NCI-H345 treated with DMSO at 0.1 percent for 48 hours (cell line): ENCODE measurements around the gene RFX3.

Experiments
- DNase-seq: peaks from one replicate; lab custom pipeline; 2025; ENCODE audit not compliant: unreplicated experiment; lab: John Stamatoyannopoulos, UW

RFX3 gene

DNA sequence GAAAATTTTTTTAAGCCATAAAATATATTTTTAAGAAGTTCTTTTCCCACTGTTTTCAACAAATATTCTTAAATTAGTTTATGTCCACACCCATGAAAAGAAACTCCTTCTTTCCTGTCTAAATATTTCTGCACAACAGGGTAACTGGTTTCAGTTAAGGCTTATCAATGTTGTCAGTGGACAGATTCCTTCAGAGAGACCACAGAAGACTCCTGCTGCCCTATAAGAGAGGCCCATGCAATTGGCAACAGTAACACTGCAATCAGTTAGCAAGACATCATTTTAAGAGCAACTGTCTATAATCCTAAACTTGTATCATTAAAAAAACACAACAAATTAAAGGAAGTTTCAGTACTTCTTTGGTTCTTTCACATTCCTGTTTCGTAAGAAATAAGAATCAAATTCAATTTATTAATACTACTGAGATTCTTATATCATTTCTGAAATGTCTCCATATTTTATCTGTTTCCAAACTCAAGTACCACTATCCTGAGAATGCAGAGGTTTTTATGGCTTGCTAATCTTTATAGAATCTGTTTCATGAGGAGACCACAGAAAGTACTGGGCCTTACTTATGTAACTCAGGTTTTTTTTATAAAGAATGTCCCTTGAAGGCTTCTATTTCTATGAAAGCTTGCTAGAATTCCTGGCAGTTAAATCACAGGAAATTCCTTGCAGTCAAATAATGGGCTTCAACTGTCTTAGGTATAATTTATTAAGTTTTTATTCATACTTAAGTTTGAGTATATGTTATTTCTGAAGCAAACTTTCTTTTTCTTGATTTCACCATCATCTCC lies 240.2 kb downstream of the RFX3 start:
- DNase-seq = no peak

DNA sequence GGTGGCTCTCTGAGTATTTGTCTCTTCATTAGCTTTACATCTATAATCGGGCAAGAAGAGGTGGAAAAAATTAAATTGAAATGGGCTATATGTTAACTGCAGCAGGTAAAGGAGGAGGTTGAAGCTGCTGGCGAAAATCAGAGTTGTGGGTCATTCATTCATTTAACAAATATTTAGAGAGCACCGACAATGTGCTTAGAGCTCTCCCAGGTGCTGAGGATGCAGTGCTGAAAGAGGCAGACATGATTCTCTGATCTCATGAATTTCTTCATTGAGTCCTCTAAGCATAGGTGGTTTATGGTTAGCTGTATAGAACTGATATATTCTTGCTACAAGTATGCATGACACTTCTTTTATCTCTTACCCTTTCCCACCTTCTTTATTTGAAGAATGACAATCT lies 243.4 kb downstream of the RFX3 start:
- no peak for DNase-seq

DNA sequence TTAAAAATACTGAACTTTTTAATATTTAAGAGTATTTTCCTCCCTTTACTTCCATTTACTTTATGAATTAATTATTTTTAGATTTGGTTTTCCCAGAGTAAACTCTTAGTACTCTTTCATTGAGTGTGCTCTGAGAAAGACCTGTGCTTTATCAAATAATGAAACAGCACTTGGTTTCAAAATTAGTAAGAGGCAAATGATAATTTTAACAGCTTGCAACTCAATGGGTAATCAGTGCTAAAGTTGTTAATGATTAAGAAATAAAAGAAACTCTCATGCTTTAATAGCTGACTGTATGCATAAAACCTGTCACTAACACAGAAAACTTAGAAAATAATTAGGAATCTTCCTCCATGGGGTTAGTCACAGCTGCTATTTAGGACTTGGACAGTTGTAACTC lies 244.4 kb downstream of the RFX3 start:
- no peak for DNase-seq

DNA sequence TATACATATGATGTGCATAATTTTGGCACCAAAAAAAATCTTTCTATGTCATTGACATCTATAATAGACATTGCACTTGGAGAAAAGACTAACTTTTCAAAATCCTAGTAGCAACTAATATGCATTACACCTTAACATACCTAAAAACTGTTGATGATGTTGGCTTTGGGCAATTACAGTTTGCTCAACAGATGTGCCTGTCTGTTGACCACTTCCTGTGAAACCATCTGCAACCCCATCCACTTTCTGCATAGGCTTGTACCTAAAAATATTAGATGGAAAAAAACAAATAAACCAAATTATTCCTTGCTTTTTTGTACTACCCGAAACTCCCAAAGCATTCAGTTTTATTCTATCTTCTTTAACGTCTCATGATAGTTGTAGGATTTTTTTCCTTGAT lies 248.6 kb downstream of the RFX3 start:
- DNase-seq = no peak

DNA sequence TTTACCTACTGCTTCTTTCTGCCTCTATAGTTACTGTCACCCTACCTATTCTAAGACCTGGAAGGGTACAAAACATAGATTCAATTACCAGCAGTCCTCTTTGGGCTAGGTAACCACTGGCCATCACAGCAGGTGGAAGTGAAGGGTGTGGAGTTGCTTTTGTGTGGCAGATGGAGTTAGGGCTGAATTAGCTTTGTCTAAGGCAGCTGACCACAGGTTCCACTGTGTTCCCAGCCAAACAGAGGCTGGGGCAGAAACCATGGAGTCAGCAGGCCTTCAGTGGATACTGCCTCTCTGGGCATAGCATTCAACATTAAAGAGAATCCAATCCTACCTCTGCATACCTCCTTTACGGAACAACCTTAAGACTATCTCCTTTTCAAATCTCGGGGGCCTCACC lies 254.2 kb downstream of the RFX3 start:
- no peak for DNase-seq

DNA sequence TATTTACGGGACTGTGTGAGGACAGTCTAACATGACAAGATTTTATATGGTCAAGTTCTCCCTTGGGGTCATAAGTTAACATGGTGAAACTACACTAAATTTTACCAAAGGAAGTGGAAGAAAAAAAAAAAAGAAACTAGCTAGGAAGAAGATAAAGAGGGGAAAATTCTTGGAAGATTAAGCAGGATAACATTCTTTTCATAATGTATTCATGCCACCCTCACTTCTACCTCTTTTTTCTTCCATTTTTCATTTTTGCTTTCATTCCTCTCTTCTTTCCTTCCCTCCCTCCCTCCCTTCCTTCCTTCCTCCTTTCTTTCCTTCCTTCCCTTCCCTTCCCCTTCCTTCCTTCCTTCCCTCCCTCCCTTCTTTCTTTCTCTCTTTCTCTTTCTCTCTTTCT lies 254.6 kb downstream of the RFX3 start:
- no peak for DNase-seq

DNA sequence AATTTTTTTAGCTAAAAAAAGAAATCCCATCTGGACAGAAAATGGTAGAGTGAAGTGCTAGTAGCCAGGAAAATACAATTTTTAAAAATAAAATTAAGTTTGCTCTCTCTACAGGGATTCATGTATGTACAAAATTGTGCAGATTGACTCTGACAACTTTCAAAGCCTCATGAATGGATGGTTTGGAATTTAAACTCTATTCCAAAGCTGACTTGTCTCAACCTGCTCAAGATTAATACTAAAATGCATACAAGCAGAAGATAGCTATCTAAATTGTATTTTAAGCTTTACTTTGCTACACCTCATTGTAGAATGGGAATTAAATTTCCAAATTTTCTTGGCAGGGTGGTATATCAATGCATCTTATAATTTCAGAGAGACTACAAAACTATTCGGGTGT lies 257.6 kb downstream of the RFX3 start:
- no peak for DNase-seq

DNA sequence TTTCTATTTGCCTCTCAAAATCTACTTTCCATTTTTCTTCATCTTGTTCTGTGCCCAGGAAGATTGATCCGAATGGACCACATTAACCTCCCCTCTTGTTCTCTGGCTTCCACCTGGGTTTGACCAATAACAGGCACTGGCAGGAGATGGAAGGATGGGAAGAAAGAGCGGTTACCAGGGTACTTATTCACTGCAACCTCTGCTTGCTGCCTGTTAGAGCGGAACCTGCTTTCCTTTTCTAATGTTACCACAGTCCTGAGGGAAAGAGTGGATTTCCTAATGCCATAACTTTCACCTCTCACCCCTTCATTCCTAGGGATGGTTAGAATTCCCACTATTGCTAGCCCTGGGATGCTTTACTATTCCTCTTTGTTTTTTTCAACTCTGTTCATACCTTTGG lies 262.1 kb downstream of the RFX3 start:
- DNase-seq = no peak

DNA sequence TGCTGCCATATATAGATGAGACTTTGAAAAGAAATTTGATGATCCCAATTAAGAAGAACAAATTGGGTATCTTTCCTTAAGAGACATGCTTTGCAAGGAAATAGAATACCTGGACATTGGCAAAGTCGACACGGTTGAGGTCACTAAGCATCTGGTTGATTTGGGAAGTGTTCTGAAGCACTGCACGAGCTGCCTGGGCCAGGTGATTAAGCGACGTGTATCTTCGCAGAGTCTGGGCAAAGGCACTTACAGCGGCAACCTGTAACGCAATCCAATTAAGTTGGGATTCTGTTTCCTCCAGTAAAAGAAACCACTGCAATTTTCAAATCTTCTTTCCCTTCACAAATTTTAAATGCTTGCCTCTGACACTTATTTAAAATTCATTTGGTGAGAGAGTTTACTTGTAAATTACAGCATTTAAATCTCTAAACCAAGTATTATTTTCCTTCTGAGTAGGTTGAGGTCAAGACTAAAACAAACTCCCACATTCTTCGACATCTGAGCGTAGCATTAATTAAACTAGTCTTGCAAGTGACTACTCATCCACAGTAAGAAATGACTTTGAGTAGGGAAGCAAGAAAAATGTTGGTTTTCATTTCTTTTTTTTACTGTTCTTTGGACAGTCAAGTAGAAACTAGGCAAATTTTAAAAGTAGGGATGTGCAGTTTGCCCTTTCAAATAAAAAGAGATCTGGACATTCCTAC lies 262.8 kb downstream of the RFX3 start:
- no peak for DNase-seq

DNA sequence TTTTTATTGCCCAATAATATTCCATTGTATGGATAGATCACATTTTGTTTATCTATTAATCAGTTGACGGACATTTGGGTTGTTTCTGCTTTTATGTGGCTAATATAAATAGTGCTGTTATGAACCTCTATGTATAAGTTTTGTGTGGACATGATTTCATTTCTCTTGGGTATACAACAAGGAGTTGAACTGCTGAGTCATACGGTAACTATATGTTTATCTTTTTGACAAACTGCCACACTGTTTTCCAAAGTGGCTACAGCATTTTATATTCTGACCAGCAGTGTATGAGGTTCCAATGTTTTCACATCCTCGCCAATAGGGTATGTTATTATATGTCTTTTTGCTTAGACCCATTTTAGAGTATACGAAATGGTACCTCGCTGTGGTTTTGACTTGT lies 264.3 kb downstream of the RFX3 start:
- no peak for DNase-seq

DNA sequence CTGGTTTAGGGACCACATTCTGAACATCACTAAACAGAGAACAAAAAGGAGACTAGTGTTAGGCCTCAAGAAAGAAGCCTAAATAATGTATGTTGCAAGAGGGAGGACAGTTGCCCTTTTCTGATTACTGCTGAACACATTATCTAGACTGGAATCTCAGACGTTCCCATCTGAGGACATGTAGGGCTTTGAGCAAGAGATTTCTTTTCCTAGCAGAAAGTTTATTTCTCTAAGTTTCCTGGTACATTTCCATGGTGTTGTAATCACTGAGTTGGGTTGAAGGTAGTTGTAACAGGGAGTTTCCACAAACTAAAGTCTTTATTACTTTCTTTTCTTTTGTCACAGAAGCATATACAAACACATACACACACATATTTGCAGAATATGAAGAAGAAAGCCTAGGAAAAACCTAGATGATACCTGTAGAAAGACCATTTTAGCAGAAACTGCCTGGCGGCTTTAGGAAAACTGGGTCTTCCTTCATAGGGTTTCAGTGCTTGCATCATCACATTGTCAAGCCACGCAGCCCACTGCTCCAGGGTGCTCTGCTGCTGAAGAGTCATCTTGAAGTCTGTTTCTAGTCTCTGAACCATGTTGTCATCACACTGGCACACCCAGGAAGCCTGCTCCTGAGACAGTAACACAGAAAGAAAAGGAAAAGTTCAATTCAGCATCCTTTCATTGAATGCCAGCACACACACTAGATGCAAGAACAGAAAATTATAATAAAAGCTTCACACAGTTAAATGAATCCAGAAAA lies 269.1 kb downstream of the RFX3 start:
- no peak for DNase-seq

DNA sequence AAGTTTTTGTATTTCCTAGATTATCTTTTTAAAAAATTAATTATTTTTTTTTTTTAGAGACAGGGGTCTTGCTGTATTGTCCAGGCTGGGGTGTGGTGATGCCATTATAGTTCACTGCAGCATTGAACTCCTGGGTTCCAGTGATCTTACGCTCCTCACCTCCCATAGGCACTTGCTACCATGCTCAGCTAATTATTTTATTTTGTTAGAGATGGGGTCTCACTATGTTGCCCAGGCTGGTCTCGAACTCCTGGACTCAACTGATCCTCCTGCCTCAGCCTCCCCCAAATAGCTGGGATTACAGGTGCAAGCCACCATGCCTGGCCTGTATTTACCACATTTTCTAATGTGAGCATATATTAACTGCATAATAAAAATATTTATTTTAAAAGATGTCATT lies 274.5 kb downstream of the RFX3 start:
- no peak for DNase-seq

DNA sequence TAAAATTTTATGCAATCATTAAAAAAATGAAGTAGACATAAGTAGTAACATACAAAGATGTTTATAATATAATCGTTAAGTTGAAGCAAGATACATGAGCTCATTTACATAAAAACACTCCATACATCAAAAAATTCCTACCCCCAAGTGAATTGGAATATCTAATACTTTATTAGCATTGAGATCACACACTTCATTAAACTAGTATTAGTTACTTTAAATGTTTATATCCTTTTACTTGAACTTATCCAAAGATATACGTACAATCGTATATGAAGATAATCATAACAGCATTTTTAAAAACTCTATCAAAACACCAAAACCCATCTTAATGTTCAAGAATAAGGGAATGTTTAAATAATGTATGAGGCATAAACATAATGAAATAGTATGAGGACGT lies 275.1 kb downstream of the RFX3 start:
- no peak for DNase-seq

DNA sequence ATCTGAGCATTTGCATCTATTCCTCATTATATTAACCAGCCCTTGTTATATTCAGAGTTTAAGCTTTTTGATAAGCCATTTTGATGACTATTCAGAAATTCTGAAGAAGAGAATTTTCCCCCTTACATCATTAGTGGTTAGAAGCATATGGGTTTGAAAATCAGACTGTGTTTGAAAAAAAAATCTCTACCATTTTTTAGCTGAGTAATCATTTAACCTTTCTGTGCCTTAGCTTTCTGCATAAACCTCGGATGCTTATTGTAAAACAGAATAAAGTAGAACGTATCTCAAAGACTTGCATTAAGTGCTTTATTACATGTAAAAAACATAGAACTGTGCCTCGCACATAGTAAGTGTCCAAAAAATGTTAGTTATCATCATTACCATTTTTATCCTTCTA lies 278.6 kb downstream of the RFX3 start:
- no peak for DNase-seq

DNA sequence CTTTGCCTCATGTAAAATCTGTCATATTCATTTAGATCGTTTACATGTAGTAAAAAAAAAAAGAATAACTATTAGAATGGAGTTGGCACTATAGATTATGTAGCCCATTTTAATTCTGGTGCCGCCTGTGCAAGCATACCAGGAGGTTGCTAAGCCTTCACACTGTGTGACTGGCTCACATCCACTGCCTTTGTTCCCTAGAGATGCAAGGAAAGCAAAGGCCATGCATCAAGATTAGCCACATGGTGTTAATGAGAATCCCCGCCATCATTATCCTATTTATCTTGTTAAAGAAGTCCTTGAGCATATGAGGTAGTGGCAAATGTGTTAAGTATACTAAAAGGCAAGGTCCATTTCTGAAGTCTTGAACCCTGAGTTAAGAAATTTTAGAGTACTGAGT lies 279.6 kb downstream of the RFX3 start:
- DNase-seq = no peak

DNA sequence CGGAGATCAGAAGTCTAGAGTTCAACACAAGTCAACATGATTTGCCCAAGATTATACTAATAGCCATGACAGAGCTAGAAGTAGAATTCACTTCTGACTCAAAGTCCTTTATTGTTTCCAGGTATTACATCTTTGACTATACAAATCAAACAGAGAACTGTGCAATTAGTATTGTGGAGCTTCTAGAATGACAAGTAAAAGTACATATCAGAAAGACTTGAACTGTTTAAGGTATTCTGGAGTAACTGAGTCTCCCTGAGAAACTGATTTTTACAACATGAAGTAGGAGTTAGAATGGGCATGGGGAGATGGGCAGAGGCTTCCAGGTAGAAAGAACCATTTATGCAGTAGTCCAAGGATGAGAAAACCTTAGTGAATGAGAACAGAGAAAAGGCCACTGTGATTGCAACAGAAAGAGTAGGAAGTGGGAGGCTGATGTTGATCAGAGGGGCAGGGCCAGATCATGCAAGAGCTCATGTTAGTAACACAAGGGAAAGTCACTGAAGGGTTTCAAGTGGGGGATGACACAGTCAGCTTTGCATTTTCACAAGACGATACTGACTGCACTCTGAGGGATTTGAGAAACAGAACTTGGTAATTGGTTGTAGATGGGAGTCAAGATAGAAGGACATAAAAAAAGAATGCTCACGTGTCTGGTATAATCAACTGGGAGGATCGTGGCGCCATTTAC lies 280.7 kb downstream of the RFX3 start:
- DNase-seq = no peak

DNA sequence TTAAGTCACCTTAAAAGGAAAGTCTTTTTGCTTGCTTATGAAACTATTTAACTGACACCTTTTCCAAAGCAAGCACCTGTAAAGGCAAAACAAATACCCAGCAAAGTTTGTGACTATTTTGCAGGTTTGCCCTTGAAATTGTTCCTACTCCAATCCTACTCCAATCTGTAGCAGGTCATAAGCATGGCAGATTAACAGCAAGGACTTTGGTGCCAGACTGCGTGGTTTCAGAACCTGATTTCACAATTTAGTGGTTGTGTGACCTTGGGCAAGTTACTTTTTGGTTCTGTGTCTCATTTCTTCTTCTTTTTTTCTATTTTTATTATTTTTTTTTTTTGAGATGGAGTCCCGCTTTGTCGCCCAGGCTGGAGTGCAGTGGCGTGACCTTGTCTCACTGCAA lies 282.1 kb downstream of the RFX3 start:
- DNase-seq = no peak

DNA sequence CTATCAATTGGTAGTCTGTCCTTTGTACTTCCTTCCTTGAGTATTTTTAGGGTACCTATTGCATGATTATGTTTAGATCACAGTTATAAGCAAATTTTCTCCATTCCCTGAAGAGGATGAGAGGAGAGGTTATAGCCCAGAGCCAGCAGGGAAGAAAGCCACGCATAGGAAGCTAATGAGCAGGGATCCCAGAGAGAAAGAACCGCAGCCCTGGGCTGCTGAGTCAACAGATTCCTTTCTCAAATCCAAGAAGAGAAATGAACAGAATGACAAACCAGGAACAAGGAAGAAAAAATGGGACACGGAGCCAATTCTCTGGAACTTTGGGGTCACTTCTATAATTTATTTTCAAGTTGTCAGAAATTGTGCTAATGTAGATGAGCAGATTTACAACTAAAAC lies 284.5 kb downstream of the RFX3 start:
- no peak for DNase-seq

DNA sequence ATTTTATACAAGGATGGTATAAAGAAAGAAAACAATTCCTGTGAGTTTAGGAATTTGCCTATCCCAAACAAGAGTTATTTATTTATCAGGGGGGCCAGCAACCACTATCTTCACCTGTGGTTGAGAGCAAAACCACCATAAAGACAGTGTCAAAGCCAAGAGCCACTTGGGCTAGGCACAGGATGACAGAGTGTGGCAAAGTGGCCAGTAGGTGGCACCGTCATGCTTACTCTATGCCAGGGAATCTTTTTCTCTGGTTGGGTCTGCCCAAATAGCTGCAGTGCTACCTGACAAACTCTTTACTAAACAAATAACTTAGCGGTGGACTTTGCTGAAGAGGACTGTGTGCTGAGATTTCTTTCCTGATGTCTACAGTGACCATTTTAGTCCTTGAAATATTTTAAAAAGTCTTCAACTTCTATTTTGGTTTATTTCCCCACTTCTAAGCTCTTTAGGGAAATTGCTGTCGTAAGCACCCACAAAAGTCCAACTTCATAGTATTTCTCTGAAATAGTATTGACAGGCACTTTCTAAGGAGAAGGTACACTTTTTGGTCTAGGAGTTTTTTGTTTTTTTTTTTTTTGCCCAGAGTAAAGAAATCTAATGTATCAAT lies 285.0 kb downstream of the RFX3 start:
- DNase-seq = peak; percentile 34

DNA sequence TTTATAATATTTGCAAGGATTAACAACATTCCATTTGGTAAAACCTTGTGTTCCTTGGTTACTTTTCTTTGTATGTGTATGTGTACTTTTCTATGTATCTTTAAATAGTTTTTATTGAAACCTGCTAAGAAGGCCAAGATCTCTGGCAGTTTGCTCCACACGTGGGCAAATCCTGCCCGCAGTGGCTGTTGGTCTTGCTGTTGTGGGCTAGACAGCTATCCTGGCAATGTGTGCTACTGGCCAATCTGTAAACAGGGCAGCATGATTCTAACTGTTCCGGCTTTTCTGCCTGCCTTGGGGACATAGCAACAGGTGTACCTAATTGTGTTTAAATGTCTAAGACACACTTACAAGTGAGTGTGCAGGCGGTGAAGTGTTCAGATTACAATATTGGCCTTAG lies 286.6 kb downstream of the RFX3 start:
- DNase-seq = no peak

DNA sequence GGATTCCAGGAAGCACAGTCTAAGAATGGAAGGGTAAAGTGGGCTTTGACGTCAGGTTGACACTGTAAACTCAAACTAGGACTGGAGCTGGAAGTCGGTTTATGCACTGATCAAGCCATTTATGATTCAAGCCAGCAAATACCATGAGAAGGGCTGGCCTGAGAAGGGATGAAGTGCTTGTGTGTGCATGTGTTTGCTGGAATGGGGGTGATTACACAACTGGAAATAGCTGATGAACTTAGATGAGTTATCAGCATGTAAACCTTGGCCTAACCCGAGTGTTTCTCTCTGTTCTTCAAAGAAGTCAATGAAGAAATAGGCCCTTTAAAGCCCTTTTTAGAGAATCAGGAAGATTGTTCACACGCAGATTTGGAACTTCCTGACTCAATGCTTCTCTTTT lies 287.6 kb downstream of the RFX3 start:
- no peak for DNase-seq
